SK-MEL-5 (cell line): ENCODE measurements around the gene SRP14. TPM values are rescaled to one million over a fixed set of nuclear protein-coding genes. Genes with fewer than 3 reads are reported as not detected.
"Not testable (repeated sequence)": the region's sequence is repeated elsewhere in the genome, so short reads cannot be mapped to it uniquely, and the experiment has no call there.

Experiments
- DNase-seq: peaks from one replicate; pipeline ENCODE4 v3.0.0-alpha.2; 2016; ENCODE audit warnings: low read depth, low spot score
- in situ Hi-C: cut with HindIII; loops from 2 replicates; pipeline ENCODE4 v1.10.0; 2016; ENCODE audit warnings: low sequenced_read_pairs, high pct_unique_total_duplicates, low pct_unique_long_range_greater_than_20kb
- total RNA-seq: library from RNA; depleted of rRNA; stranded (reverse); fragments of >200 nt; shearing (Covaris generic); gene quantifications from 2 replicates; pipeline ENCODE4 v1.2.3, GENCODE V29; 2014; rRNA removed

Gene SRP14
- total RNA-seq, 1 experiment from 2014 or later = 360 TPM

GRCh38 chr15:40010686-40011085 is 28.3 kb downstream of the SRP14 start:
- no peak for DNase-seq
- in situ Hi-C loops = no loop called here

- in situ Hi-C loops = no loop called here
- no peak for DNase-seq
Observed at GRCh38 chr15:40008061-40008765, 30.8 kb downstream of the SRP14 start.

- DNase-seq = no peak
- in situ Hi-C loops = no loop called here
Observed at GRCh38 chr15:40006646-40007045, 32.3 kb downstream of the SRP14 start.

- in situ Hi-C loops = no loop called here
- no peak for DNase-seq
Observed at GRCh38 chr15:40006003-40006402, 33.0 kb downstream of the SRP14 start.

GRCh38 chr15:40003116-40003916 is 35.7 kb downstream of the SRP14 start:
- in situ Hi-C loops = no loop called here
- no peak for DNase-seq

- in situ Hi-C loops = no loop called here
- DNase-seq = no peak
Observed at GRCh38 chr15:40002295-40002694, 36.7 kb downstream of the SRP14 start.

- in situ Hi-C loops = no loop called here
Observed at GRCh38 chr15:39999538-40000200, 39.3 kb downstream of the SRP14 start.

GRCh38 chr15:39998511-39999077 is 40.4 kb downstream of the SRP14 start:
- no peak for DNase-seq
- in situ Hi-C loops = no loop called here

More at GRCh38 chr15:39999538-40000200, 39.3 kb downstream of the SRP14 start:
- no peak for DNase-seq

- in situ Hi-C loops = no loop called here
- no peak for DNase-seq
Observed at GRCh38 chr15:39997639-39998038, 41.3 kb downstream of the SRP14 start.

- no peak for DNase-seq
- in situ Hi-C loops = no loop called here
Observed at GRCh38 chr15:39997031-39997430, 42.0 kb downstream of the SRP14 start.

- in situ Hi-C loops, DNase-seq: not testable (repeated sequence)
Observed at GRCh38 chr15:39996228-39996627, 42.8 kb downstream of the SRP14 start.

GRCh38 chr15:39992953-39993352 is 46.0 kb downstream of the SRP14 start:
- DNase-seq, in situ Hi-C loops: not testable (repeated sequence)

GRCh38 chr15:39990706-39991105 is 48.3 kb downstream of the SRP14 start:
- in situ Hi-C loops = no loop called here
- no peak for DNase-seq

GRCh38 chr15:39987821-39988220 is 51.2 kb downstream of the SRP14 start:
- in situ Hi-C loops = no loop called here
- no peak for DNase-seq

Other genes with a start within 250 kb of the SRP14 start
- 5.3 and 6.3 TPM in 2 replicates for gene GPR176, start 118.9 kb downstream of the SRP14 start, total RNA-seq
- gene EIF2AK4, start 105.1 kb downstream of the SRP14 start, total RNA-seq = 68.1 and 71.2 TPM in 2 replicates
- 6.9 and 7.8 TPM in 2 replicates for gene BMF, start 69.7 kb upstream of the SRP14 start, total RNA-seq
- gene BUB1B, start 121.9 kb upstream of the SRP14 start, total RNA-seq = 34.6 and 36.9 TPM in 2 replicates
- gene PAK6, start 199.9 kb upstream of the SRP14 start, total RNA-seq = not detected in 2 replicates
- gene ANKRD63, start 243.9 kb upstream of the SRP14 start, total RNA-seq = 0.16 and 0.29 TPM in 2 replicates